Measurements from ENCODE around the gene CTNND1.

GRCh38 chr11:57770793-57771192, 9.2 kb downstream of the CTNND1 start:
- TF ChIP-seq EZH2 (IDR thresholded peaks at IDR 0.05; ENCODE audit: insufficient read depth, poor library complexity, severe bottlenecking) = no peak
- no peak for TF ChIP-seq EZH2phosphoT487 (IDR thresholded peaks at IDR 0.05; ENCODE audit: insufficient read depth, low read depth)

Measured in GM23248 (cell line).